CD4-positive, alpha-beta T cell treated with Interleukin-6 for 4 hours (primary cell): ENCODE data around the gene CELF4.

Experiments
- DNase-seq: peaks from one replicate; pipeline ENCODE4 v3.0.0-alpha.2; 2020; ENCODE audit warnings: mixed read lengths

Gene CELF4

DNA sequence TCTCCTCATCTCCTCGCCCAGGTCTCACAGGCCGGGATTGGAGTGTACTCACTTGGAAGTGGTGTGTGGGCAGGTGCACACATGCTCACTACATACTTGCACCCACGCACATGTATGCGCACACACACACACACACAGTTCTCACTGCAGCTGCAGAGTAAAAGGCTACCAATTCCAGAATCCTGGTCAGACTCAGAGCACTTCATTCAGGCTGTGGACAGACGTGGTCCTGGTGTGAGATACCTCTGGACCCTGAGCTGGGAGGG, 19.4 kb downstream of the CELF4 start:
- DNase-seq, result no peak

DNA sequence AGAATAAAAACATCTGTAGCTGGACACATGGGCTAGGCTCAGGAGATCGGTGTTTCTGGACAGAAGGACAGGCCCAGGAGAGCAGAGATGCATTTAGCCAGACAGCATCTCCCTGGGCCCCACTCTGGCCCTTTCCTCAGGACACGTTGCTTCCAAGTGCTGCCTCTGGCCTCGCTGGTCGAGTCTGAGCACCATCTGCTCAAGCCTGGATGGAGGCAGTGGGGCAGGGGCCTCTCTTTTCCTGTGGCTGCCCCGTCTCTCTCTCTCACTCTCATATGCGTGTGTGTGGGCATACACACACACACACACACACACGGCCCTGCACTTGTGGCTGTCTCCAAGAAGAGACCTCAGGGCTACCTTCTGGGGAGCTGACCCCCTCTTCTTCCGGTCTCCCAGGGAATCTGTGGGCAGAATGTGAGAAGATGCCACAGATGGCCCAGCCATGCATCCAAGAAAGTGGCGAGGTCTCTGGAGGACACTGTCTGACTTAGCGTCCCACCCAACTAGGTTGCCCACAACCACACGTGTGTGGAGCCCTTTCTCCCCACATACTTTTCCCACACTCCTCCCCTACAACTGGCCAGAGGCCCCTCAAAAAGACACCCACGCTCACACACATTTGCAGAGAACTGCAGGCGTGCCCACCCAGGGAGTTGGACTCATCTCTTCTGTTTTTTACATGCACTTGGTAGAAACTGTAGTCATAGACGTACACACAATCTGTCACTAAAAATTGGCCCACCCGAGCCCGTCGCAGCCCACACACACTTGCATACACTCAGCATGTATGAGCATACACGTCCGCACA, 19.9 kb downstream of the CELF4 start:
- DNase-seq, result no peak

DNA sequence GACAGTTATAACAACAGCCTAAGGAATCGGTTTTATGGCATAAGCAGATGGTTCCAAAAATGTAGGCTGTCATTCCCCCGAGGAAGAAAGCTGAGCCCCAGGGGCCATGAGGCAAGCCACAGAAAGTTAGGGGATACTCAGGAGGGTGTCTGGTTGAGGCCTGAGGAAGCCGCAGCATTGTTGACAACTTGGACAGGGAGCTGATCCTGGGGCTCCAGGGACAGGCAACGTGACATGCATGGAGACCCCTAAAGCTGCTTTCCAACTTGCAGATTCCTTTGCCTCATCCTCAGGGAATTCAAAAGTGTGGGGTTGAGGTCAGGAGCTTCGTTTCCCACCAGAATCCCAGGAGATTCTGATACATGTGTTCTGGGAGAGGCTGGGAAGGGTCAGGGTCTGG, 20.9 kb downstream of the CELF4 start:
- no peak for DNase-seq

DNA sequence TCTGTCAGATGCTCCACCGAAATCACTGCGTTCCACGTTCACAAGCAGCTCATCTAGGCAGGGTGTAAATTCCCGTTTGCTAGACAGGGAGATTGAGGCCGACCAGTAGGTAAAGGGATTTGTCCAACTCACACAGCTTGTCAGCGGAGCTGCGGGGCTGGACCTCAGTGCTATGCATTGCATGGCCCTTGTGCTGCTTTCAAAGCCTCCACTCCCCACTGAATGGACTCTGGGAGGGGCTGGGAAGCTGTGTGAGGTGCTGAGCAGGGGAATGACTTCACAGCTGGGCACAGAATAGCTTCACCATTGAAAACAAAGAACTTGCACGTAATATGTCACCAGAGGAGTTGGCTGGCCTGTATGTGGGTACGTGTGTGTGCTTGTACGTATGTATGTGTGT, 21.4 kb downstream of the CELF4 start:
- no peak for DNase-seq

DNA sequence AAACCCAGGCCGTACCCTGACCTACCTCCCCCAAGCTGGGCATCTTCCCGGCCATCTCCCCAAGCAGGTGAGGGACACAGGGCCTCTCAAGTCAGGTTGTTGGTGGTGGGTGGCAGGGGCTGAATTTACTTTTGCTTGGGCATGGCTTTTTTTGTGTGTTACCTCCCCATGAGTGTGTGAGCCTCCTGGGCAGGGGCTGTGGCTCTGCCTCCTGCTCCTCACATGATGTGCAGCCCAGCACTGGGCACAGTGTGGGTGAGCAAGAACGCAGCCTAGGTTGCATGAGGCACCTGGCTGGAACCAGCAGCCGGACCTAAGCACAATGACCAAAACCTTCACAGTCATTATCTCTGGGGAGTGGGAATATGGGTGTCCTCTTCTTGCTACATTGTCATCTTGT, 22.3 kb downstream of the CELF4 start:
- no peak for DNase-seq

DNA sequence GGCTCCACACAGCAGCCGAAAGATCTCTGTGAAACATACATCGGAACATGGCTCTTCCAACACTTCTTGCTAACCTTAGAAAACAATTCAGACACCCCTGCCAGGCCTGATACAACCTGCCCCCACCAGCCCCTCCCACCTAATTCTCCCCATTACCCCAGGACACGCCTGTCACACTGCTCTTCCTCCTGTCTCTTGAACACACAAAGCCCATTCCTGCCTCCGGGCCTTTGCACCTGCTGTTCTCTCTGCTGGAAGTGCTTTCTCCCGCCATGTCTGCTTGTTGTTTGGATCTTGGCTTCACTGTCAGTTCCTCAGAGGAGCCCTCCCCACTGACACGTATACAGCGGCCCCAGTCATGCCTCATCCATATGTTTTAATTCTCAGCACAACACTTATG, 24.1 kb downstream of the CELF4 start:
- DNase-seq, result no peak

DNA sequence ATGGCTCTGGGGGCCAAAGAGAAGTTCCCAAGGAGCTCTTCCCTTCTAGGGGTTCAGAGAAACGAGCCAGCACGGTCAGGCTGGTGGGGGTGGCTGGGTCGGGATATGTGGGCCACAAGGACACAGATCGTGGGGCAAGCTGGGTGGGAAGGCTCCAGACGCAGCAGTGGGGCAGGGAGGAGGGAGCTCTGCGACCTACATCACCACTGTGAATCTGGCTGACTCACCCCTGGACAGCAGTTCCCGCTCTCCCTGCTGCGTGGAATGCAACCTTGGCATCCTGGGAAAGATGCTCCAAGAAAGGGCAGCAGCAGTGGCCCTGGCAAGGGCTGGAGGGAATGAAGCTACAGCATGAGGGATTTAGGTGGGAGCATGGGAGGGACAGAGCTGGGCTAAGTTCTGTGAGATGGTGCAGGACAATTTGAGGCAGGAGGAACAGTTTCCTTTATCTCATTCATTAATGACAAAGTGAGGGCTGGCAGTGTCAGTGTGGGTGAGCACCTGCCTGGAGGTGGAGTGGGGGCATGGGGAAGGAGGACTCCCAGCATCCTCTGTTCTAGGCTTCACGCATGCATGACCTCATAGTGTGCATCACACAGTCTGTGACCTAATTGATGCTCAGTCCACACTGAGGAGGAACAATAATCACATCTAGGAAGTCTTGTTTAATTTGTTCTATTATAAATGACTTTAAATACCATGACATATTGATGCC, 25.0 kb downstream of the CELF4 start:
- DNase-seq, result no peak

DNA sequence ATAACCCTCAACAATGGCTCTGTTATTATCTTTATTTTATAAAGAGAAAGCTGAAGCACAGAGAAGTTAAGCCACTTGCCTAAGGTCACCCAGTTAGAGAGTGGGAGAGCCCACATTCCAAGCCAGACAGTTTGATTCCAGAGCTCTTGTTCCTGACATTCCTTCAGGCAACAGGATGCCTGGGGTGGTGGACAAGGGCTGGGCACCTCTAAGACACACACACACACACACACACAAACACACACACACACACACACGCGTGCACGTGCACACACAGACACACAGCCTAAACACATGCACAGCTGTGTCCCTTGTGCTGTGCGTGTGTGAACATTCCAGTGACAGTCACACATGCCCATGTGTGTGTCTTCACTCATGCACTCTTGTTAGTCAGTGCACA, 26.4 kb downstream of the CELF4 start:
- DNase-seq, result no peak

DNA sequence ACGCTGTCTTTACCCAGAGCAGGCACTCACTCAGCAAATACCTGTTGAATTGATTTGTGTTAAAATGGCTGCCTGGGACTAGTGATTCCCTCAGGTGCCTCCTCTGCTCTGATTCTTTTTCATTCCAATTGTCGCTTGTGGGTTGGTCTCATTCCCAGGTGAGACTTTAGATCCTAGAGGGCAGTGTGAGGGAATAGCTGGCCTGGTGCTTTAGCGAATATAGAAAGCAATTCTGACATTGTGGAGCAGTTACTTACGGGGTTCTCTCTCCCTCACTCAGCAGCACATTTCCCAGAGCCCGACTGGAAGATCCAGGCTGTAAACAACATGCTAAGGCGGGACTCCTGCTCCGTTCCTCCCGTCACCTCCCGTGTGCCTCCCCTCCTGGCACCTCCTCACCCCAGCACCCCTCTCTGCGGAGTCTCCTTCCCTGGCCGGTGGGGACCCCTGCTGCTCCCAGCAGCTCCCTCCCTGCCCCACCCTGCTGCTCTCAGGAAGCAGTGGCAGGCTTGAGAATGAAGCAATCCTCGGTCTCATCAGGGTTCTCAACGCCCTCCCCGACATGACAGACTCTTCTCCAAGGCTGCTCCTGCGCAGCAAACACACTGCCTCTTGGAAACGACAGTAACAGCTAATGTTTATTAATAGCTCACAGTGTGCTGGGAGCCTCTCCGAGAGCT, 26.9 kb downstream of the CELF4 start:
- no peak for DNase-seq

DNA sequence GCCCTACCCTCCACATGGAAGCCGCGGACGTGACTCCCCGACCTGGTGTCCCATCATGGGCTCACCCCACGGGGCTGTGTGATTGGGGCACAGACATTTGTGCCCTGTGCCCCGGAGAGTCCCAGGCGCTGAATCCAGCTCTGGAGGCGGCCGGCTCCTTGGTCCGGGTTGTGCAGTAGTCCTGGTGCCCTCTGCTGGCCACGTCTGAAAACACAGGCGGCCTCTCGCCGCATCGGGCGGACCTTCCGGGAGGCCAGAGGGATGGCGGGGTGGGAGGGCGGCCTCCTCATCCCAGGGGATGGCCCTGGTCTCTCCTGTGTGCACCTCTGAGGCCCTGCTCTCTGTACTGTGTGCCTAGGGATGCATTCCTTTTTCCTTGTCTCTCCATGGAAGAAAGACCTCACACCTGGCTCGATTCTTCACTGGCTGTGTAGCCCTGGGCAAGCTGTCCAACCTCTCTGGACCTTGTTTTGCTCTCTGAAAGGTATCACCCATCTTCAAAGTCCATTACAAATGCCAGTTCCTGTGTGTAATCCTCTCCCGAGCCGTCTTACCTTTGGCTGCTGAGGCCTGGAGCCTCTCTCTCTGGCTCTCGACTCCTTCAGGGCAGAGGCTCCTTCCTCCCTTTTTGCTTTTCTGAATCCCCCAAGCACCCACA, 27.6 kb downstream of the CELF4 start:
- DNase-seq, result no peak

DNA sequence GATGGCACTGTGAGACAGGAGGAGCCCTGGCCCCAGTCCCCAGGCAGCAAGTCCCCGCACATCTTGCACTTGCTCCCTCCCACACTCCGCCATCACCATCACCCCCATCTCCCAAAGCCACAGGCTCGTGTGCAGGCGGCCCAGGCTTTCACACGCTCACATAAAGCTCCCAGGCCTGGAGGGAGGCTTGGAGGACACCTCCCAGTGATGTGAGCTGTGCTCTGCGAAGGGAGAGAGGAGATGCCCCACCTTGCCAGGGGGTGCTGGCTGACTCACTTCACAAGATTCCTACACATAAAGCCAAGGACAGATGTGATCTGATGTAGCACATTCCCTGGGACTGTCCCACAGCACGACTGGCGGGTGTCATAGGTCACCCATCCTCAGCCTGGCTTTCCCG, 28.9 kb downstream of the CELF4 start:
- DNase-seq, result no peak

DNA sequence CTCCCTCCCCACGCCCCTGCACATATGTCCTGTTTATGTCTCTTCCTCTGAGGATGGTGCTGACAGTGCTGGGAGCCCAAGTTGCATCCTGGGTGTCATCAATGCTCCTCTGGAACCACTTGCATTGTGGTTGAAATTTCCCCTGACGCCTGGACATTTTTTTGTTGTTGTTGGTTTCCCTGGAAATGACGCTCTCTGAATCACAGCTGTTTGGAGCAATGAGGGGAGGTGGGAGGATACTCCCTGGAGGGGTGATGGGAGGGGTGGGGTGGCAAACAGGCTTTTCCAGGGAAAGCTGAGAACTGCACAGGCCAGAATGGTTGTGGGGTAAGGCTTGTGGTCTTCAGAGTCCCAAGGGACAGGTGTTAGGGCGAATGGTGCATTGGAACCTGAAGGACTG, 29.6 kb downstream of the CELF4 start:
- no peak for DNase-seq

DNA sequence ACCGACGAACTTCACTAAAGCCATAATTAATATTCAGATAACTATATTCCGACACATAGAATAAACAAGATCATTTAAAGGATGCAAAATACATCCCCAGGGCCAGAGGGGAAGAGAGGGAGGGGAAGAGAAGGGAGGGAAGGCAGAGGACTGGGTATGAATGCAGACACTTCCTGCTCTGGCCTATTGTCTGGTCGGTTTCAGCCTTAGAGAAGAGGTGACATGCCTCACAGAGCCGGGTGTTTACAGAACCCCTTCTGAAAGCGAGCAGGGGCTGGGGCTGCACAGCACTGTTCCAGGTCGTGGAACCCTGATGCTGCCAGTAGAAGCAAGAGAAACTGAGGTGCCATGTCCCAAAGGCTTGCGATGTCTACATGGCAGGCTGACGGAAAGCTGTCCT, 31.0 kb downstream of the CELF4 start:
- DNase-seq, result no peak

DNA sequence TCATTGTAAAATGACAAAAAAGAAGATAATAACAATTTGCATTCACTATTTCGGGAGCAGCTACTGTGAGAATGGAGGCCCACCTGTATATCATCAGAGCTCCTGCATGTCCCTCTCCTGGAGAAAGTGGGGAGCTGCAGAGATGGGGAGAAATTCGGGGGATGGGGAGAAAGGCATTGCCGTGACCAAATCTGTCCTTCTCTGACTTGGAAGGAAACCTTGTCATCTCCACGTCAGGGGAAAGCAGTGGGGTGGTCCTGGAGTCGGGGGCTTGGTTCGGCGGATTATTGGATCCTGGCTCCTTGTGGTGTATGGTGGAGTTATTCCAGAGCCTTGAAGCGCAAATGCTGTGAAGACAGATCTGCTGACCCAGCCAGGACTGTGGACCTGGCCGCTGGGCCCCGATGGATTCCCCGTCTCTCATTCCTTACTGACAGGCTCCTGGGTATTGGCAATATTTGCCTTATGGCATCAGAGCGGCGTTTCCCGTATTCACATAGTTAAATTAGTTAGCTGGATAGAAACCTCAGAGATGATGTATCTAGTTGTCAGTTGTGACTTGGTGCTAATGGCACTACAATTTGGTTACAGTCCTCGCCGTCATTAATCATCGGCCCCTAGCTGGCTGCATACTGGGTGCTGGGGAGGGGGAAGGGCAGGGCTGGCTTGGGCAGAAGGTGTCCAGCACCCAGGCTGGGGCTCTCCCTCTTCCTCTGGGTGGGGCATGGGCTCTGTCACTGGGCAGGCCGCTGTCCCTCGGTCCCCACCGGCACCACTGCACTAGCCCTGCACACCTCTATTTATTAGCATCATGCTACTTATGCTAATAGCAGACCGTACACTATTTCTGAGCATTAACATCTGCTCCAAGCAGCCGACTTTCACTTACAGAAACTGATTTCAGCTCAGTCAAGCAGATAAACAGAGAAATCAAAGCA, 31.7 kb downstream of the CELF4 start:
- no peak for DNase-seq

DNA sequence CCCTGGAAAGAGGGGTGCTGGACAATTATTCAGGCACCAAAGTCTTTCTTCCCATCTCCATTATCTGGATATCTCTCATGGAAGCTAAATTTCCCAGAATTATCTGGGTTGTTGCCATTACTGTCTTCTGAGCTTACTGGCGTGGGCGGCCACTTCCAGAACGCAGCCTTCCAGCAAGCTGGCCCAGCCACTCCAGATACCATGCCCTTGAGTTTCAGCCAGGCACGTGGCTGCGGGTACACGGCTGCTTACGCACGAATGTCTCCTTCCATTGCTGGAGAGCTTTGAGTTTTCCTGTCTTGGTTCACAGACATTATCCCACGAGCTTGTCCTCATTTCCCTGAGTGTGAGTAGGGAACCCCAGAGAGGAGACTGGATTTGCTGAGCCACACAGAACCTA, 32.7 kb downstream of the CELF4 start:
- DNase-seq, result no peak

DNA sequence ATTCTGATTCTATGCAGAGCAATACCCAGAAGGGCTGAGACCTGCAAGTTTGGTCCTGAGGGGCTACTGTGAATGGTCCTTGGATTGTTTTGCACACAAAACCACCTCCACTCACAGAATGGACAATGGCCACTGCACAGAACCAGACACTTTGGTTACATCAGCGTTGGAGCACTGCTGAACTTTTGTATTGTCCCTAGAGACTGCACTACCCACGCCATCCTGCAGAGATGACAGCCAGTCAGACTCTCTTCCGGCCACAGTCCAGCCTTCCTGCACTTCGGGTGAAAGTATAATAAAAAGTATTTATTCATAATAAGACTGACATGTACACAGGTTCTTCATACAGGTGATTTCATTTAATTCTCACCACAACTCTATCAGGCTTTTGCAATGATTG, 35.7 kb downstream of the CELF4 start:
- no peak for DNase-seq

DNA sequence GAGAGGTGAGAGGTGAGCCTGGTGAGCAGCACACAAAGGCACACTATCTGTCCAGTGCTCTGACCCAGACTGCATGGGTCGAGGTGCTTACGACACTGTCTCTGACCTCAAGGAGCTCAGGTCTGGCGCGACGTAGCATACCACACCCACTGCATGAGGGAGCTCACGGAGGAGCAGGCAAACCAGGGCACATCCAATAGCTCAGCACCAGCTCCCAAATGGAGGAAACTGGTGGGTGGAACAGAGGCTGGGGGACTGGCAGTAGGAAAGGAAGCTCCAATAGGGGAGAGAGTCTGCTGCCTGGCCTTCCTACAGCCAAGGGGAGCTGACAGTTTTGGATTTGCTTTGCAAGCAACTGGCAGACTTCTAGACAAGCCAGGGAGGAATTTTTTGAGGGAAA, 36.3 kb downstream of the CELF4 start:
- no peak for DNase-seq

DNA sequence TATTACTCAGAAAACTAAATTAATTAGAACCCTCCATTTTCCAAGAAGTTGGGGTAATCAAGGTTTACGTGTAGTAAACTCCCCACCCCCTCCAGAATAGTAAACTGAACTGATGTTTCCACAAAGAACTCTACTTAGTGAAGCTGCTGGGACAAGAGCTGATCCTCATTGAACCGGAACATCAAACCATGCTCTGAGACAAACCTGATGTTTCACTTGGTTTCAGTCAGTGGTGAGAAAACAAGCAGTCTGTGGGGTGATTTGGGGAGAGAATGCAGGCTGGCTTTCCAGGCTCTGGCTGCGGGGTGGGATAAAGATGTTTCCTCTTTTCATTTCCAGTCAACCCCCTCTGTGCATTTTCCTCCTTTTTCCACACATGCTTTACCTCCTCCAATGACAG, 38.2 kb downstream of the CELF4 start:
- DNase-seq, result no peak

DNA sequence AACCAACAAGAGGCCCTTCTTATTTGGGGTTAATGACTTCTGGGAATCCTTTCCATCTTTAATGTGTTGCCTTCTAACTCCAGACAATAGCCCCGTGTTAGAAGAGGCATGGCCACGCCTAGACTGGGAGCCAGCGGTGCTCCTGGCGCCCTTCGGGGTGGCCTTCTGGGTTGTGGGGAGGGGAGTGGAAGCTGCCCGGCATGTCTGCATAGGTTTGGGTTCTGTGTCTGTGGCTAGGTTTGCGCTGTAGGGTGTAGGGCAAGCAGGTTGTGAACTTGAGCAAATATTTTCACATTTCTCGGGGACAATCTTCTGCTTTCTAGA, 40.4 kb downstream of the CELF4 start:
- DNase-seq, result no peak

DNA sequence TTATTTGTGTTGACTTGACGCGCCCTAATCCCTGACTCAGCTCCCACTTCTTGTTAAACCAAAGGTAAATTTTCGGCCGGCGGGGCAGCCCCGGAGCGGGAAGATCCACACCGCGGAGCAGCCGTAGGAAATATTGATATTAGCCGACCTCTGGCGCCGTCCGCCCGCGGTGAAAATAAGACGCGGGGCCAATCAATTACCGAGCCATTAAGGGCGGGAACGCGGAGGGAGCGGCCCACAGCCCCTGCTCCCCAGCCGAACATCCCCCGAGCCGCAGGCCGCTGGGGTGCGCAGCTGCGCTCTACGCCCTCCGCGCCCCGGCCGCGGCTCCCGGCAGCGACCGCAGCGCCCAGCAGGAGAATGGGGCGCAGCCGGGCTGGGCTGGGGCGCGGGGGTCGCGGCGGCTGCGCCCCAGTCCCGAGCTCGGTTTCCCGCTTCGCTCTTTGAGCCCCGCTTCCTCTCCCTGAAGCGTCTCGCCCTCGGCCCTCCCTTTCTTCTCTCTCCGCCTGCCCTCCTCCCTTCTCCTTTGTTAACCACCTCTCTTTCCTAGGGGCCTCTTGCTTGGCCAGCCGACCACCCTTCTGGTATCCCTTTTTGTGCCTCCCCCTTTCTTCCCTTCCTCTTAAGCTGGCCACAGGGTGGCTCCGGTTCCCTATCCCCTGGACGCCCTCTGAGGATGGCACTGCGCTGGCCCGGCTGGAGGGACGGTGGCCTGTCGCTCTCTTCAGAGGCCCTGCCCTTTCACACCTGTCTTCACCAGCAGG, 40.9 kb downstream of the CELF4 start:
- no peak for DNase-seq

DNA sequence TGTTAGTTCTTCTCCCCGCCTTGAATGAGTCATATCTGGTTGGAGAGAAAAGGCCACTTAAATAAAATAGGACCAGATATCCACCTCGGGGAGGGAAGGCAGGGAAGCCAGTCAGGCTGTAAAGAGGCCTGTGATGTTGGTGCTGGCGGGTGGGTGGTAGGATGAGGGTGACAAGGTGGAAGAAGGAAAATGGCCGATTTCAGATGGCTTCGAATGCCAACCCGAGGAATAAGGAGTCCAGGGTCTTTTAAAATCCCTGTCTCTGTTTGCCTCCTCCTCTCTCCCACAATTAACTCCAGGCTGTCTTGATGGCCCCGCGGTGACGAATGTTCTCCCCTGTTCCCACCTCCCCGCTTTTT, 41.5 kb downstream of the CELF4 start:
- DNase-seq, result no peak
